Activated CD4-positive, alpha-beta T cell treated with anti-CD3 and anti-CD28 coated beads, Interleukin-2, amount 50 U/mL, for 48 hours (primary cell): Measurements from ENCODE around the gene TMEM86A.
"Not testable (repeated sequence)": the region's sequence is repeated elsewhere in the genome, so short reads cannot be mapped to it uniquely, and the experiment has no call there.

ENCODE experiments used
- DNase-seq, 2 experiments: peaks; one replicate each; pipeline ENCODE4 v3.0.0-alpha.2; 2020

Gene TMEM86A, protein sequence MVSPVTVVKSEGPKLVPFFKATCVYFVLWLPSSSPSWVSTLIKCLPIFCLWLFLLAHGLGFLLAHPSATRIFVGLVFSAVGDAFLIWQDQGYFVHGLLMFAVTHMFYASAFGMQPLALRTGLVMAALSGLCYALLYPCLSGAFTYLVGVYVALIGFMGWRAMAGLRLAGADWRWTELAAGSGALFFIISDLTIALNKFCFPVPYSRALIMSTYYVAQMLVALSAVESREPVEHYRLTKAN

DNA sequence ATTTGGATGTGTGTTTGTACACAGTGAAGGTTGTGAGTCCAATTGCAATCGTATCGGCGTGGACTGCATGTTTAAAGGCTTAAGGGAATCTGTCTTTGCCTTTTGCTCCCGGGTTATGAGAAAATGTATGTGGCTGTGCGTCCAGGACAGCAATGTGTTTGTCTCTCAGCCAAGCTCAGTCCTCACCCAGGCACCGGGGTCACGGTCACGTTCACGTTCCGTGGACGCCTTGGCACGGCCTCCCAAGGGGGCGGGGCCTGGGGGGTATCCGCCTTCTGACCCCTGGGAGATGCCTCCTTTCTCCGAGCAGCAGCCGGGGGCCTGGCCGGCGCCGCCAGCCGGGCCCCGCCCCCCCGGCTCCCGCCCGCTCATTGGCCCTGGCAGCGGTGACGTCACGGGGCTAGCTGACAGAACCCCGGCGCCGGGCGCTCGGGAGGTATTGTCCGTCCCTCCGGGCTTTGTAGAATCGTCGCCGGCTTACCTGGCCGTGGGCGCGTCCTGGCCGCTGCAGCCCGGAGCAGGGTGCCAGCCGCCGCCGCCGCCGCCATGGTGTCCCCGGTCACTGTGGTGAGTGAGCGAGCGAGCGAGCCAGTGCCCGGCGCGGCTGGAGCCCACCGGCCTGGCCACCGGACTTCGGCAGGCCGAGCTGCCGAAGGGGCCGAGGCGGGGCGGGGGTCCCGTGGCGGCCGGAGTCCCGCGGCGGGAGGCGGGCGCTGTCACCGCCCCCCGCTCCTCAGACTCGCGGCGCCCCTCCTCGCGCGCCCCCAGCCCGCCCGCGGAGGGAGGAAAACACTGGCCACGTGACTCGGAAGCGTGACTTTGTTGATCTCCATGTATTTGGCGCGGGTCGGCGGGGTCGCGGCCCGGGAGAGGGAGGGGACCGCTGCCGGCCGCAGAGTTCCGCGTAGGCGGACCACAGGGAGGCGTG lies at the start of gene TMEM86A:
Gene TMEM86A, plus strand, starts transcription at position 439 of the 928 bp plus-strand sequence. Its CDS starts 108 bp downstream, at position 547.
- peak; percentile 91 to 92 for DNase-seq

DNA sequence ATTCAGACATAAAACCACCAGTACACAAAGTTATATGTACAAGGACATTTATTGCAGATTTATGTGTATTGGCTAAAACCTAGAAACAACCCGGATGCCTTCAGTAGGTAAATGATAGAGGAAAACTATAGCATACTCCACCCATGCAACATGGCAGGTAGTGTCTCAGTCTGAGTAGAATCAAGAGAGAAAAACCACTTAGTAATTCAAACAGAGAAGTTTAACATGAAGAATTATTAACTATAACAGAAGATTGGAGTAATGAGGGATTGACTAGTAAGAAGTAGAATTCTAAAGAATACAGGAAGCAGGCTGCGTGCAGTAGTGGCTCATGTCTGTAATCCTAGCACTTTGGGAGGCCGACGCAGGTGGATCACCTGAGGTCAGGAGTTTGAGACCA lies 48.2 kb upstream of the TMEM86A start:
- no peak for DNase-seq

DNA sequence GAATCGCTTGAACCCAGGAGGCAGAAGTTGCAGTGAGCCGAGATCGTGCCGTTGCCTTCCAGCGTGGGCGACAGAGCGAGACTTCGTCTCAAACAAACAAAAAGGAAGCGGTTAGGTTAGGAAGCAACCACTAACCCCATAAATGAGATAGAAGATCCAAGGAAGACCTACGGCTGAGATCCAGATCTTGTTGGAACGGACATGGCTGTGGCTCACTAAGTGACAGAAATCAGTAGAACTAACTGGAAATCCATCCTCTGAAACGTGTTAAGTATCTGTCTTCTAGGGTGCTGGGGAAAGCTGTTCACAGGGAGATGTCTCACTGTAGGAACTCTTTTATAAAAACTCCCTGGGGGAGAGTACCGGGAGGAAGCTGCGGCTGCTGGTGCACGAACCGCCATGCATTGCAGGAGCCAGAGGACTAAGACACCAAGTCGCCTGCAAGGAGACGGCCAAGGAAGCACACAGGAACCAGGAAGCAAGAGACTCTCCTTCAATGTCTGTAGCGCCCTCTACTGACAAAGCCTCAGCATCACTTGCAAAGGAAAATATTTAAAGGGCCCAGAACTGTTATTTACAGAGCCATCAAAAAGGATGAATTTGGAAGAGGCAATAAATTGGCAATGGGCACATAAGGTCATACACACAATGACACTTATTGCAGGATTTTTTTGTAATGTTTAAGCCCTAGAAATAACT lies 47.6 kb upstream of the TMEM86A start:
- peak; percentile 39 to 52 for DNase-seq

DNA sequence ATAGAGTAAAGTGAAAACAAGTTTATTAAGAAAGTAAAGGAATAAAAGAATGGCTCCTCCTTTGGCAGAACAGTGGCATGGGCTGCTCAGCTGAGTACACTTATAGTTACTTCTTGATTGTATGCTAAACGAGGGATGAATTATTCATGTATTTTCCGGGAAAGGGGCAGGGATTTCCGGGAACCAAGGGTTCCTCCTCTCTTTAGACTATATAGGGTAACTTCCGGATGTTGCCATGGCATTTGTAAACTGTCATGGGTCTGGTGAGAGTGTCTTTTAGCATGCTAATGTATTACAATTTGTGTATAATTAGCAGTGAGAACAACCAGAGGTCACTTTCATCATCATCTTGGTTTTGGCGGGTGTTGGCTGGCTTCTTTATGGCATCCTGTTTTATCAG lies 40.9 kb upstream of the TMEM86A start:
- DNase-seq: no peak

DNA sequence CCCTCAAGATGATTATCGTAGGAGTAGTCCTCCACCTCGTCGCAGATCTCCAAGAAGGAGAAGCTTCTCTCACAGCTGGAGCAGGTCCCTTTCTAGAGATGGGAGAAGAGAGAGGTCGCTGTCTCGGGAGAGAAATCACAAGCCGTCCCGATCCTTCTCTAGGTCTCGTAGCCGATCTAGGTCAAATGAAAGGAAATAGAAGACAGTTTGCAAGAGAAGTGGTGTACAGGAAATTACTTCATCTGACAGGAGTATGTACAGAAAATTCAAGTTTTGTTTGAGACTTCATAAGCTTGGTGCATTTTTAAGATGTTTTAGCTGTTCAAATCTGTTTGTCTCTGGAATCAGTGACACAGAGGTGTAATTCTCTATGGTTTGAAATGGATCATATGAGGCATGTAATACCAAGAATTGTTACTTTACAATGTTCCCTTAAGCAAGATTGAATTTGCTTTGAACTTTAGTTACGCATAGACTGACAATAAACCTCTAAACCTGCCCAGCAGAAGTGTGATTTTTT lies 33.2 kb upstream of the TMEM86A start:
- not testable (repeated sequence) for DNase-seq

DNA sequence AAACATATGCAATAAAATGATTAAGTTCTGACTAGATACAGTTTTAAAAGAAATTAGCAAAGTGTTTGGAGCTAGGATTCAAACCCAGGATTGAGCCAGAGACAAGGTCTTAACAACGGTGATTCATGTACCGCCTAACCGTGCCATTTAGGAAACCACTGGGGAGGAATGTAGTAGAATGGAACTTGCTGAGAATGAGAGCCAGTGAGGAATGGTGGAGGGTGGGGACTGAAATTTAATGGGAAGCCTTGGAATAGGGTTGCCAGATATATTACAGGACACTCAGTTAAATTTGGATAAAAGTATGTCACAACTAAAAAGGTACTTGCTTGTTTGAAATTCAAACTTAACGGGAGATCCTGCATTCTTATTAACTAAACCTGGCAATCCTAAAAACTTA lies 30.4 kb upstream of the TMEM86A start:
- no peak for DNase-seq

DNA sequence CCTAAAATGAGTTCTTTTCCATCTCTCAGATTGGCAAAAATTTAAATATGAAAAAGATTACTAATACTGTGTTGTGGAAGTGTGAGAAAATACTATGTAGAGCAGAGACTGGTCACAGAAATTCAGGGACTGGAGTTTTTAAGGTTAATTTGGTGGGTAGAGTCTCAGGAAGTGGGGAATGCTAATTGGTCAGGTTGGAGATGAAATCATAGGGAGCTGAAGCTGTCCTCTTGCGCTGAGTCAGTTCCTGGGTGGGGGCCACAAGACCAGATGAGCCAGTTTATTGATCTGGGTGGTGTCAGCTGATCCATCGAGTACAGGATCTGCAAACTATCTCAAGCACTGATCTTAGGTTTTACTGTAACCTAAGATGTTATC lies 29.4 kb upstream of the TMEM86A start:
- peak; percentile 25 to 41 for DNase-seq

DNA sequence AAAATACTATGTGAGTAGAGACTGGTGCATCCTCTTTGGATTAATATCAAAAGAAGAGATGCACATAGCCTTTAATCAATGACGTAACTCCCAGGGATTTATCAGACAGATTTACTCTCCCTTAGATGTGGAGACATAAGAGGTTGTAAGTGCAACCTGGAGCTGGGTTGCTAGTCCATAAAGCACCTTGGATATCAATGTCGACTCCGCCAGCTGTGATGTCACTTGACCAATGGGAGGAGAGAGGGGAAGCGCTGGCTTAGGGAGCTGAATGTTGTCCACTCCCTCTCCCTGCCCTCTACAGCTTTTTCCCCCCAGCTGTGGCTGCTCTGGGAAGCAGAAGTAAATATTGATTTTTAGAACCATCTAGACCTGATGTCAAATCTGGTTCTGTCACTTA lies 28.9 kb upstream of the TMEM86A start:
- no peak for DNase-seq

DNA sequence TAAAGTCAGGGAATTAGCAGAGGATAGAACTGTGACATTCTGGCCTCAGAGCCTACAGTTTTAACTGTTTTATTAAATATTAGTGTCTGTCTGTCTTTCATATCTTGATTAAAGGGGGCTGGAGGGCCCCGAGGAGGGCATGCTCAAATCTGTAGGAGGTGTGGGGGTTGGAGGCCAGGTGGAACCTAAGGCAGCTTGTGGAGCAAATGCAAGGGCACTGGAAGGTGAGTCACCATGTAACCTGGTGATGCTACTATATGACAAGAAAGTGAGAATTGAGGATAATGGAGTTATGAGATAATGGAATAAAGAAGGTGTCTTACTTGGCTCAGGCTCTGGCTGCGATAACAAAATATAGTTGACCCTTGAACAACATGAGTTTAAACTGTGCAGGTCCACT lies 27.3 kb upstream of the TMEM86A start:
- DNase-seq: peak; percentile 8 to 22

DNA sequence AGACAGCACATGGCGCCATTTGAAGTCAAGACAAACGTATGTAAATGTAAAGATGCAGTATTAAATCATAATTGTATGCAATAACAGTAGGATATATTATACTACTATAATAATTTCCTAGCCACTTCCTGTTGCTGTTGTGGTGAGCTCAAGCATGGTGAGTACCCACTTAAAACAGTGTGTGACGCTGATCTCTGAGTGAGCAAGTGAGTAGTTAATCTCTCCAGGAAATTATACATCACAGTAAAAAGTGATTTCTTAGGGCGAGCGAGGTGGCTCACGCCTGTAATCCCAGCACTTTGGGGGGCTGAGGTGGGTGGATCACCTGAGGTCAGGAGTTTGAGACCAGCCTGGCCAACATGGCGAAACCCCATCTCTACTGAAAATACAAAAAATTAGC lies 26.4 kb upstream of the TMEM86A start:
- DNase-seq: peak in 1 of 2 experiments; percentile 20

DNA sequence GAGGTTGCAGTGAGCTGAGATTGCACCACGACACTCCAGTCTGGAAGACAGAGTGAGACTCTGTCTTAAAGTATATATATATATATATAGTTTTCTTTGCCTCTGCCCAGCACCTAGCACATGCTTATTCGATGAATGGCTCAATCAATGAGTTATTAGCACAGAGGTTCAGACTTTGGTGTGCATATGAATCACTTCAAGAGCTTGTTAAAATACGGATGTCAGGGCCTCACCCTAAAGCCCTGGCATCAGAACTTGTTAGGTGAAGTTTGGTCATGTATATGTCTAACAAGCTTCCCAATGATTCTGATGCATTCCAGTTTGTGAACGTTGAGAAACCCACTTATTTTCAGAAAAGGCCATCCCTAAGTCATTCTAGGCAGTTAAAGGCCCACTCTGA lies 21.8 kb upstream of the TMEM86A start:
- DNase-seq: no peak

DNA sequence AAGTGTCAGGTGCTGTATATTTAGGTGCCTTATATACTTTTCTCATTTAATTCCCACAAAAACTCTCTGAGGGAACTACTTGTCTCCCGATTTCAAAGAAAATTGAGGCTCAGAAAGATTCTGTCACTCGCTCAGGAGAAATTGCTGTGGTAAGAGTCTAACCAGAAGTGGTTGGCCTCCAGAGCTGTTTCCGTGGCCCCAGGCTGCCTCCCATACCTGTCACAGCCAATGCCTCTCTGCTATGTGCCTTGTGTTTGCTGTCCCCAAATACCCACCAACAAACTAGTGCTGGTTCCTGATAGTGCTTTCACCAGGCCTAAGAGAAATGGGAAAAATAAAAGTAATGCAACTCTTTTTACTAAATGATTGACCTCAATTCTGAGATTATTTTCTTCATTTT lies 21.0 kb upstream of the TMEM86A start:
- DNase-seq: no peak

DNA sequence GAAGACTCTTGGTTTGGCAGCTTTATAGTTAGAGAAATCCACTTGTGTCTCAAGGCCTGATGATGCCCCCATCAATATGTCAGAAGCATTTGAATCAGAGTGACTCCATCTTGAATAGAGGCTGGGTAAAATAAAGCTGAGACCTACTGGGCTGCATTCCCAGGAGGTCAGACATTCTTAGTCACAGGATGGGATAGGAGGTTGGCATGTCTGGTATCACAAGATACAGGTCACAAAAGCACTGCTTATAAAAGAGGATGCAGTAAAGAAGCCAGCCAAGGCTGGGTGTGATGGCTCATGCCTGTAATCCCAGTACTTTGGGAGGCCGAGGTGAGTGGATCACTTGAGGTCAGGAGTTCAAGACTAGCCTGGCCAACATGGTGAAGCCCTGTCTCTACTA lies 16.6 kb upstream of the TMEM86A start:
- DNase-seq: not testable (repeated sequence)

DNA sequence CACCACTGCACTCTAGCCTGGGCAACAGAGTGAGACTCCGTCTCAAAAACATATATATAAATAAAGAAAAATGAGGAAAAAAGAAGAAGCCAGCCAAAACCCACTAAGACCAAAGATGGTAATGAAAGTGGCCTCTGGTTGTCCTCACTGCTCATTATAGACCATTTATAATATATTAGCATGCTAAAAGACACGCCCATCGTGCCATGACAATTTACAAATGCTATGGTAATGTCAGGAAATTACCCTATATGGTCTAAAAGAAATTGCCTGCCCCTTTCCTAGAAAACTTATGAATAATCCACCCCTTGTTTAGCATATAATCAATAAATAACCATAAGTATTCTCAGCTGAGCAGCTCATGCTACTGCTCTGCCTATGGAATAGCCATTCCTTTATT lies 16.1 kb upstream of the TMEM86A start:
- no peak for DNase-seq

DNA sequence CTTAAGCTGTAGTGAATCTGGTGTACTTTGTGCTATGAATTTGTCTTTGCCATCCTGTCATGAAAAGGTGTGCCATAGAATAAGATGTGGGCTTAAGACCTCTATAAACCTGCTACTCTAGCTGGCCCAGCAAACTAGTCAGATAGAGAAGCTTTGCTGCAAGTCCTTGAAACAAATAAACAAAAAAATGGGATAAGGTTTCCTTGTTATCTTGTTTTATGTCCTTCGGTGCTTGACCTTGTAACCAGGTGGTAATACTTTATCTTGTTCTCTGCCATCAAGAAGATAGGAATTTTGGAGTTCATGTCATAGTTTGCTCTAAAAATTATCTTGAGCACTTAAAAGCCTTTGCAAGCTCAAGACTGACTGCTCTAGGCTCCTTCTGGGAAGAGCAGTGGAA lies 14.3 kb upstream of the TMEM86A start:
- DNase-seq: no peak

DNA sequence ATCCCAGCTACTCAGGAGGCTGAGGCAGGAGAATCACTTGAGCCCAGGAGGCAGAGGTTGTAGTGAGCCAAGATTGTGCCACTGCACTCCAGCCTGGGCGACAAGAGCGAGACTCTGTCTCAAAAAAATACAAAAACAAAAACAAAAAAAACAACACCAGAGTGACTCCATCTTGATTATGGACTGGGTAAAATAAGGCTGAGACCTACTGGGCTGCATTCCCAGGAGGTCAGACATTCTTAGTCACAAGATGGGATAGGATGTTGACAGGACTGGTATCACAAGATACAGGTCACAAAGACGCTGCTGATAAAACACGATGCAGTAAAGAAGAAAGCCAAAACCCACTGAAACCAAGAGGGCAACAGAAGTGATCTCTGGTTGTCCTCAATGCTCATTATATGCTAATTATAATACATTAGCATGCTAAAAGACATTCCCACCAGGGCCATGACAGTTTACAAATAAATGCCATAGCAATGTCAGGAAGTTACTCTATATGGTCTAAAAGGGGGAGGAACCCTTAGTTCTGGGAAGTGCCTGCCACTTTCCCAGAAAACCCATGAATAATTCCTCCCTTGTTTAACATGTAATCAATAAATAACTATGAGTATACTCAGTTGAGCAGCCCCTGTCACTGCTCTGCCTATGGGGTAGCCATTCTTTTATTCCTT lies 7.0 kb upstream of the TMEM86A start:
- DNase-seq: not testable (repeated sequence)

DNA sequence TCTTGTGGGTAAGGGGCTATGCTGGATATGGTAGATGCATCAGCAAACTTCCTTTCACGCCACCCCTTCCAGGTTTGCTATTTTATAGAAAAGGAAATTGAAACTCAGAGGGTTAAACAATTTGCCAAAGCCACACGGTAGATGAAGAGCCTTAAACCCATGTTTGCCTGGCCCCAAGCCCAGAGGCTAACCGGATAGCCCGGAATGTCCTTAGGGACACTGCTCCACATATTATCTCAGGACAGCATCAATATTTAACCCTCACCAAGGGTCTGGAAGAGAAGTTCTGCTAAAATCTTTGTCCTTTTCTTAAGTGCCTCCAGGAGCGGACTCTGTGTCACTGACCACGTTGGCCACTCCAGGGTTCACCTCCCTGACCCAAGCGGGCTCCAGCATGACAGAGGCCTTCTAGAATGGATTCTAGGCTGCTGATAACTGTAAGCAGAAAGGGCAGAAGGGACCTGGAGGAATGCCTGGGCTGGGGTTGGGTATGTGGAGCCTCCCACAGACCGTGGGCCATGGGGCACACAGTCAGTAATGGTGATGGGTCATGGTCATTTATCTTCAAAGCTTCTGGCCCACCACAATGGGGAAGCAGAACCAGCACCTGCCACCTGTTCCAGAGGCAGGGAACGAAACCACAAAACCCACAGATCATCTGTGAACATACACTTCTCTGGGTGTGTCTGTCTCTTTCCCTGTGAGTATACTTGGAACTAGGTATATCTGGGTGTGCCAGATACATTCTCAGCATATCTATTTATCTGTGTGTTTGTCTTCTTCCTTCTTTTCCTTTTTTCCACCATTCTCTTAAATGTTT lies 5.4 kb upstream of the TMEM86A start:
- no peak for DNase-seq

DNA sequence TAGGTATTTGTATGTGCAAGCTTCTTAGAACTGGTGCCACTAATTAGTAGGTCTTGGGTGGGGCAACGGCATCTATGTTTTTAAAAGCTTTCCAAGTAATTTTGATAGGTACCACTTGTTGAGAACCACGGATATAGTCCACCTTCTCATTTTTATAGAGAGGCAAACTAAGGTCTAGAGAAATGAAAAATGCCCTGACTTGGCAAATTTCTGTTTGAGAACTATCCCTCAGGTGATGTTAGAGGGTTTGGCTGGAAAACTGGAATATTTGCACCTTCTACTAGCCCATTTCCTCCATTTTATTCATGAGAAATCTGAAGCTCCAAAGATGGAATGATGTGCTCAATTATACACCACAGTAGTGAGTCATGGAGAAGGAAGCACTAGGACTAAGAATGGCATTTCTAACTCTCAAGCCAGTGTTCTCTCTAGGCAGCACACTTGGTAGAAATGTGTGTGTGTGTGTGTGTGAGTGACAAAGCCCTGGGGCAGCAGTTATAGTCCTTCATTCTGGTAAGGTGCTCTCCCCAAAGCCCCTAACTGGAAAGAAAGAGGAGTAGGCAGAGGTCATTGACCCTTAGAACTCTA lies 1.8 kb upstream of the TMEM86A start:
- DNase-seq: no peak

DNA sequence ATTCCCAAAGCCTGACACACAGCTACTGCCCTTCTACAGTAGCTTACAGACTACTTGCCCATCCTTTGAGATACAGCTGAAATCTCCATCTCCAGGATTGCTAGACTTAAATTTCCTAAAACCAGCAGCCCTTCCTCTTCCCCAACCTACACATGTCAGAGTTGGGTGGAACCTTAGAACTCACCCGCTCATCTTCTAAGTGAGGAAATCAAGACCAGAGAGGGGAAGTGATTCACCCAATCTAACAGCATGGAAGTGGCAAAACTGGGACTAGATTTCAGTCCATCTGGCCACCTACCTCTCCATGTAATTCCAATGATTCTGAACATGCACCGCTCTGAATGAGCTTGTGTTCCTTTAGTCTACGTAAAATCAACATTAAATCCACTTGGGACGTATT lies 1.0 kb upstream of the TMEM86A start:
- no peak for DNase-seq

DNA sequence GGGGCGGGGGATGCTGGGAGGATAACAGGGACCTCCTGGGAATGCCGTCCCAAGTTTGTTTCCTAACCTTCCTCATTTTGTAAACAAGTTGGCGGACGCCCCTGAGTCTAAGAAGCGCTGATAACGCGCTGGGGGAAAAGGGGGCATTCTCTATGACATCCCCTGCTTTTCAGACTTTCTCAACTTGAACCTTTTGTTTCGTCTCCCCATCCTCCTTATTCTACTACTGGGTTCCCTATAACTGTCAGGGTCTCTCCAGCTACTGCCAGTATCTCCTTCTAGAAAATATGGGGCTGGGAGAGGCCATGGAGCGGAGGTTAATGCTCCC lies 654 bp downstream of the TMEM86A start:
- no peak for DNase-seq

DNA sequence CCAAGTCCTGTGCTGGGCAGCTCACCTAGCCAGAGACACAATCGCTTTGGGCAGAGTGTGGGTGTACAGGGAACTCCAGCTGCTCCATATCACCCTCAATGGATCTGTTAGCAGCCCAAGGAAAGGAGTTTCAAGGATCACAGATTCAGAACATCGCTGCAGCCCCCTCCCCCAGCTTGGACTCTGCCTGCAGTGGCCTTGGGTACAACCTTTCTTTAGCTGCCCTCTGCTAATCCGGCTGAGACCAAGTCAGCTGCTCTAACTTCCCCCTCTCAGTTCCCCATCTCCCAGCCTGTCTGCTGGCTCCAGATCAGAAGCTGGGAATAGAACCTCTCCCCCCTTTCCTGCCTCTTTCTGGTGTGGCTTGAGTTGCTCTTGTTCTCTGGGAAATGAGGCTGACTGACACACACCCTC lies 1.3 kb downstream of the TMEM86A start:
- DNase-seq: no peak

DNA sequence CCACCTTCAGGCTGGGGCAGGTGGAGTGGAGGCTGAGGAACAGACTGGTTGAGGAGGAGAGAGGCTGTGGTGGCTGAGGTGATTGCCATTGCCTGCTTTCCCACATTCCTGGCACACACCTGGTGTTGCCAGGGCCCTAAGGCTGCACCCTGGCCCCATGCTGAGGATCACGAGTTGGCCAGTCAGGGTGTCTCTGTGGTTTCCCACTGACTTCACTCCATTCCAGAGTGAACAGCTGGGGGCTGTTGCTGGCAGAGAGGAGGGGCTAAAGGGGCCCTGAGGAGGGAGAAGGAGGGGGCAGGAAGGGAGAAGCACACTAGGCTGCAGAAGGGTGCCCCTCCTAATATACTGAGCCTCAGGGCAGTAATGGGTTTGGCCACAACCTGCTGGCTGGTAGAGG lies 1.8 kb downstream of the TMEM86A start:
- DNase-seq: no peak
